ENCODE data around the gene KATNBL1. TPM values are rescaled to one million over a fixed set of nuclear protein-coding genes. Genes with fewer than 3 reads are reported as not detected.

Gene KATNBL1
- total and polyA plus RNA-seq, 4 donors: 6.4 to 26.2 (median 22.0) TPM

DNA sequence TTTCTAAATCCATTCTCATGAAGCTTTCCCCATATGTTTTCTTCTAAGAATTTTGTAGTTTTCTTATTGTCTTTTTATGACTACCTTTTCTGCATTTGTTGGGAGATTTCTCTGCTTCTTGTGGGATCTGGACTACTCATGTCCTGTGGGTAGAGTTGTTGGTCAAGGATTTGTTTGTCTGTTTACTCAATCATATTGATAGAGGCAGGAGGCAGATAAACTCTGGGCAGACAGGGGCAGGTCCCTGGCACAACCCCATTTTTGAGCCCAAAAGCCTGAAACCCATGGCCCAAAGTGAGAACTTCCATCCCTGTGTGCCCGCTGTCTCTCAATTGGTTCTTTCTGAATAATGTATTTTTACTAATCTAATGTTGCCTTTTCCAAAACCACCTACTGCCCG is 95.7 kb downstream of the KATNBL1 start:
- H3K9me3 ChIP-seq (ENCODE audit: control insufficient read depth in 4 of 4, low read length in 3 of 4): no peaks in the 10 kb centered on the region
- H3K27ac ChIP-seq (ENCODE audit: low read depth in 1 of 2, low read length in 2 of 2): no peak overlapping the region
- DNase-seq (ENCODE audit: low spot score): no peak
- H3K4me1 ChIP-seq (ENCODE audit: control insufficient read depth in 4 of 4, insufficient read depth in 4 of 4, low read length in 3 of 4): peaks cover 0 to 11% (median 9%) of the 10 kb centered on the region in 4 donors
- no peak overlapping the region for H3K9ac ChIP-seq (ENCODE audit: low read depth in 1 of 2, low read length in 2 of 2)
- TF ChIP-seq RAD21 (IDR thresholded peaks at IDR 0.05): no peak
- TF ChIP-seq, protein P1, sequence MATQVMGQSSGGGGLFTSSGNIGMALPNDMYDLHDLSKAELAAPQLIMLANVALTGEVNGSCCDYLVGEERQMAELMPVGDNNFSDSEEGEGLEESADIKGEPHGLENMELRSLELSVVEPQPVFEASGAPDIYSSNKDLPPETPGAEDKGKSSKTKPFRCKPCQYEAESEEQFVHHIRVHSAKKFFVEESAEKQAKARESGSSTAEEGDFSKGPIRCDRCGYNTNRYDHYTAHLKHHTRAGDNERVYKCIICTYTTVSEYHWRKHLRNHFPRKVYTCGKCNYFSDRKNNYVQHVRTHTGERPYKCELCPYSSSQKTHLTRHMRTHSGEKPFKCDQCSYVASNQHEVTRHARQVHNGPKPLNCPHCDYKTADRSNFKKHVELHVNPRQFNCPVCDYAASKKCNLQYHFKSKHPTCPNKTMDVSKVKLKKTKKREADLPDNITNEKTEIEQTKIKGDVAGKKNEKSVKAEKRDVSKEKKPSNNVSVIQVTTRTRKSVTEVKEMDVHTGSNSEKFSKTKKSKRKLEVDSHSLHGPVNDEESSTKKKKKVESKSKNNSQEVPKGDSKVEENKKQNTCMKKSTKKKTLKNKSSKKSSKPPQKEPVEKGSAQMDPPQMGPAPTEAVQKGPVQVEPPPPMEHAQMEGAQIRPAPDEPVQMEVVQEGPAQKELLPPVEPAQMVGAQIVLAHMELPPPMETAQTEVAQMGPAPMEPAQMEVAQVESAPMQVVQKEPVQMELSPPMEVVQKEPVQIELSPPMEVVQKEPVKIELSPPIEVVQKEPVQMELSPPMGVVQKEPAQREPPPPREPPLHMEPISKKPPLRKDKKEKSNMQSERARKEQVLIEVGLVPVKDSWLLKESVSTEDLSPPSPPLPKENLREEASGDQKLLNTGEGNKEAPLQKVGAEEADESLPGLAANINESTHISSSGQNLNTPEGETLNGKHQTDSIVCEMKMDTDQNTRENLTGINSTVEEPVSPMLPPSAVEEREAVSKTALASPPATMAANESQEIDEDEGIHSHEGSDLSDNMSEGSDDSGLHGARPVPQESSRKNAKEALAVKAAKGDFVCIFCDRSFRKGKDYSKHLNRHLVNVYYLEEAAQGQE (IDR thresholded peaks at IDR 0.05): no peak
- TF ChIP-seq JUND (IDR thresholded peaks at IDR 0.05): no peak
- TF ChIP-seq TAF1 (conservative IDR thresholded peaks at IDR 0.05): no peak
- no peak for TF ChIP-seq NR2F2 (IDR thresholded peaks at IDR 0.05)
- no peak for TF ChIP-seq HNF4A (conservative IDR thresholded peaks at IDR 0.05)
- no peak for TF ChIP-seq EGR1 (IDR thresholded peaks at IDR 0.05; ENCODE audit: low read depth in 2 of 2)
- TF ChIP-seq, protein P2, sequence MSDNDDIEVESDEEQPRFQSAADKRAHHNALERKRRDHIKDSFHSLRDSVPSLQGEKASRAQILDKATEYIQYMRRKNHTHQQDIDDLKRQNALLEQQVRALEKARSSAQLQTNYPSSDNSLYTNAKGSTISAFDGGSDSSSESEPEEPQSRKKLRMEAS (IDR thresholded peaks at IDR 0.05): no peak
- TF ChIP-seq, protein P3, sequence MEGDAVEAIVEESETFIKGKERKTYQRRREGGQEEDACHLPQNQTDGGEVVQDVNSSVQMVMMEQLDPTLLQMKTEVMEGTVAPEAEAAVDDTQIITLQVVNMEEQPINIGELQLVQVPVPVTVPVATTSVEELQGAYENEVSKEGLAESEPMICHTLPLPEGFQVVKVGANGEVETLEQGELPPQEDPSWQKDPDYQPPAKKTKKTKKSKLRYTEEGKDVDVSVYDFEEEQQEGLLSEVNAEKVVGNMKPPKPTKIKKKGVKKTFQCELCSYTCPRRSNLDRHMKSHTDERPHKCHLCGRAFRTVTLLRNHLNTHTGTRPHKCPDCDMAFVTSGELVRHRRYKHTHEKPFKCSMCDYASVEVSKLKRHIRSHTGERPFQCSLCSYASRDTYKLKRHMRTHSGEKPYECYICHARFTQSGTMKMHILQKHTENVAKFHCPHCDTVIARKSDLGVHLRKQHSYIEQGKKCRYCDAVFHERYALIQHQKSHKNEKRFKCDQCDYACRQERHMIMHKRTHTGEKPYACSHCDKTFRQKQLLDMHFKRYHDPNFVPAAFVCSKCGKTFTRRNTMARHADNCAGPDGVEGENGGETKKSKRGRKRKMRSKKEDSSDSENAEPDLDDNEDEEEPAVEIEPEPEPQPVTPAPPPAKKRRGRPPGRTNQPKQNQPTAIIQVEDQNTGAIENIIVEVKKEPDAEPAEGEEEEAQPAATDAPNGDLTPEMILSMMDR (IDR thresholded peaks at IDR 0.05; ENCODE audit: low read depth, low read length, missing input control): no peak
- no peak for TF ChIP-seq HNF4G (IDR thresholded peaks at IDR 0.05)
- no peak for TF ChIP-seq FOXA1 (IDR thresholded peaks at IDR 0.05)
- TF ChIP-seq FOXA2 (IDR thresholded peaks at IDR 0.05): no peak
- no peak for TF ChIP-seq YY1 (IDR thresholded peaks at IDR 0.05)
- TF ChIP-seq, protein P4, sequence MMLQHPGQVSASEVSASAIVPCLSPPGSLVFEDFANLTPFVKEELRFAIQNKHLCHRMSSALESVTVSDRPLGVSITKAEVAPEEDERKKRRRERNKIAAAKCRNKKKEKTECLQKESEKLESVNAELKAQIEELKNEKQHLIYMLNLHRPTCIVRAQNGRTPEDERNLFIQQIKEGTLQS (IDR thresholded peaks at IDR 0.05): no peak
- no peaks in the 10 kb centered on the region for H3K27me3 ChIP-seq (ENCODE audit: control insufficient read depth in 4 of 4, insufficient read depth in 4 of 4, low read length in 3 of 4)
- 49% methylated on average over 2 of the region's 2 CpGs for WGBS
- H3K4me3 ChIP-seq (ENCODE audit: low read depth in 1 of 3, low read length in 3 of 3): no peak overlapping the region
- no peaks in the 10 kb centered on the region for H3K36me3 ChIP-seq (ENCODE audit: control insufficient read depth in 4 of 4, insufficient read depth in 3 of 4, low read depth in 1 of 4, low read length in 3 of 4)

GRCh38 chr15:34111488-34111887 is 98.4 kb downstream of the KATNBL1 start:
- no peak overlapping the region for H3K27ac ChIP-seq (ENCODE audit: low read depth in 1 of 2, low read length in 2 of 2)
- H3K36me3 ChIP-seq (ENCODE audit: control insufficient read depth in 4 of 4, insufficient read depth in 3 of 4, low read depth in 1 of 4, low read length in 3 of 4): no peaks in the 10 kb centered on the region
- H3K9ac ChIP-seq (ENCODE audit: low read depth in 1 of 2, low read length in 2 of 2): no peak overlapping the region
- TF ChIP-seq TAF1 (conservative IDR thresholded peaks at IDR 0.05): no peak
- TF ChIP-seq GABPA (IDR thresholded peaks at IDR 0.05 in 1 of 2, conservative IDR thresholded peaks at IDR 0.05 in 1 of 2): no peak
- TF ChIP-seq, protein P1 (IDR thresholded peaks at IDR 0.05): no peak
- no peak for DNase-seq (ENCODE audit: low spot score)
- H3K4me3 ChIP-seq (ENCODE audit: low read depth in 1 of 3, low read length in 3 of 3): no peak overlapping the region
- no peaks in the 10 kb centered on the region for H3K9me3 ChIP-seq (ENCODE audit: control insufficient read depth in 4 of 4, low read length in 3 of 4)
- peaks cover 0 to 11% (median 9%) of the 10 kb centered on the region in 4 donors for H3K4me1 ChIP-seq (ENCODE audit: control insufficient read depth in 4 of 4, insufficient read depth in 4 of 4, low read length in 3 of 4)
- H3K27me3 ChIP-seq (ENCODE audit: control insufficient read depth in 4 of 4, insufficient read depth in 4 of 4, low read length in 3 of 4): no peaks in the 10 kb centered on the region
- WGBS: 73% methylated on average over 6 of the region's 6 CpGs
